Activated naive CD4-positive, alpha-beta T cell treated with anti-CD3 and anti-CD28 coated beads for 36 hours (primary cell): ENCODE data around the gene TMC8. TPM values are rescaled to one million over a fixed set of nuclear protein-coding genes. Genes with fewer than 3 reads are reported as not detected.
A peak's percentile ranks its signal among the peaks of the same experiment; 100 is the strongest.
"Not testable (repeated sequence)": the region's sequence is repeated elsewhere in the genome, so short reads cannot be mapped to it uniquely, and the experiment has no call there.

Source experiments
- CTCF ChIA-PET: fragments of 350-600 bp; sonication (Branson Sonifier 250); formaldehyde crosslinking; loops from one replicate; lab custom pipeline; 2021; ENCODE audit warnings: antibody characterized with exemption; lab: Charles Lee
- DNase-seq: peaks from one replicate; pipeline ENCODE4 v3.0.0-alpha.2; 2020
- H3K27ac Mint-ChIP-seq: one replicate; pipeline ENCODE4 v1.8.0; 2021; ENCODE audit warnings: mild to moderate bottlenecking, mixed read lengths
- H3K27me3 Mint-ChIP-seq: one replicate; pipeline ENCODE4 v1.8.0; 2021; ENCODE audit warnings: low read depth, mixed read lengths
- H3K36me3 Mint-ChIP-seq: one replicate; pipeline ENCODE4 v1.8.0; 2021; ENCODE audit warnings: low read depth, mixed read lengths
- H3K4me1 Mint-ChIP-seq: one replicate; pipeline ENCODE4 v1.8.0; 2021; ENCODE audit warnings: low read depth, mixed read lengths
- H3K4me3 Mint-ChIP-seq: one replicate; pipeline ENCODE4 v1.8.0; 2021; ENCODE audit warnings: mild to moderate bottlenecking, moderate library complexity, mixed read lengths
- H3K9me3 Mint-ChIP-seq: one replicate; pipeline ENCODE4 v1.8.0; 2021; ENCODE audit warnings: mixed read lengths
- intact Hi-C: fragments of 100-400 bp; cut with micrococcal nuclease; formaldehyde crosslinking; loops from one replicate; pipeline ENCODE4 v1.15.1; 2023
- total RNA-seq, 2 experiments: library from RNA; stranded (reverse); gene quantifications; one replicate each; pipeline ENCODE4 v1.2.3, GENCODE V29; 2021

TMC8 gene
- total RNA-seq, 2 experiments from 2014 or later = 105 to 110 TPM

GRCh38 chr17:78154903-78155811, 24.6 kb downstream of the TMC8 start:
- Mint-ChIP-seq H3K27me3 (no peaks in the 10 kb centered on the region), H3K27ac (no peak overlapping the region), H3K4me1 (peaks cover 8% of the 10 kb centered on the region), H3K9me3 (no peaks in the 10 kb centered on the region), H3K4me3 (no peak overlapping the region), H3K36me3 (no peaks in the 10 kb centered on the region)
- no peak for DNase-seq
- intact Hi-C loops = no loop called here
- CTCF ChIA-PET = no interaction called here

GRCh38 chr17:78159575-78160158, 29.1 kb downstream of the TMC8 start:
- Mint-ChIP-seq H3K36me3 (no peaks in the 10 kb centered on the region), H3K4me3 (no peak overlapping the region), H3K27me3 (no peaks in the 10 kb centered on the region), H3K4me1 (peaks cover 8% of the 10 kb centered on the region), H3K27ac (peak overlapping the region; percentile 31), H3K9me3 (no peaks in the 10 kb centered on the region)
- CTCF ChIA-PET = no interaction called here
- intact Hi-C loops = no loop called here
- DNase-seq = no peak

- CTCF ChIA-PET = interaction anchor here (0.6 kb wide), 1 partner anchor 28 kb away, joined by 3 read pairs; no protein-coding TSS in a partner anchor
- Mint-ChIP-seq H3K9me3 (no peaks in the 10 kb centered on the region), H3K4me3 (no peak overlapping the region), H3K4me1 (peaks cover 8% of the 10 kb centered on the region), H3K27ac (no peak overlapping the region), H3K27me3 (no peaks in the 10 kb centered on the region), H3K36me3 (no peaks in the 10 kb centered on the region)
- intact Hi-C loops = no loop called here
- no peak for DNase-seq
Observed at GRCh38 chr17:78163881-78164747, 33.5 kb downstream of the TMC8 start.

- CTCF ChIA-PET = interaction anchor here (0.6 kb wide), 1 partner anchor 29 kb away, joined by 3 read pairs; no protein-coding TSS in a partner anchor
- no peak for DNase-seq
- Mint-ChIP-seq H3K4me1 (peaks cover 7% of the 10 kb centered on the region), H3K4me3 (no peak overlapping the region), H3K27ac (peak overlapping the region; percentile 41), H3K9me3 (no peaks in the 10 kb centered on the region), H3K36me3 (no peaks in the 10 kb centered on the region), H3K27me3 (no peaks in the 10 kb centered on the region)
- intact Hi-C loops = no loop called here
Observed at GRCh38 chr17:78164748-78165607, 34.4 kb downstream of the TMC8 start.

- H3K36me3 Mint-ChIP-seq = peaks cover 3% of the 10 kb centered on the region
Observed at GRCh38 chr17:78166416-78166815, 35.8 kb downstream of the TMC8 start.

GRCh38 chr17:78168242-78168902, 37.8 kb downstream of the TMC8 start, which contains the start of gene SYNGR2:
TSS of gene SYNGR2 (plus strand) at chr17:78168581. CDS start at chr17:78168617, 36 bp downstream.
- Mint-ChIP-seq H3K27ac (peak within 1 kb of the TSS; percentile 85), H3K4me1 (peaks cover 37% of the 10 kb centered on the region), H3K36me3 (peaks cover 16% of the 10 kb centered on the region), H3K4me3 (peak within 1 kb of the TSS; percentile 75), H3K9me3 (no peaks in the 10 kb centered on the region), H3K27me3 (no peaks in the 10 kb centered on the region)
- CTCF ChIA-PET = interaction anchor here (0.7 kb wide), 1 partner anchor 104 kb away, joined by 3 read pairs; no protein-coding TSS in a partner anchor
- intact Hi-C loops = loop anchor here (1.0 to 2.0 kb wide), 3 partner anchors 19 to 38 kb away; partner anchors contain the start of genes AFMID, TK1 and TMC8
- DNase-seq = peak; percentile 87

More at GRCh38 chr17:78166416-78166815, 35.8 kb downstream of the TMC8 start:
- no peak for DNase-seq
- Mint-ChIP-seq H3K4me1 (peaks cover 17% of the 10 kb centered on the region), H3K9me3 (no peaks in the 10 kb centered on the region), H3K4me3 (no peak overlapping the region), H3K27me3 (no peaks in the 10 kb centered on the region), H3K27ac (no peak overlapping the region)
- intact Hi-C loops = no loop called here
- CTCF ChIA-PET = interaction anchor here (1.0 kb wide), 1 partner anchor 10 kb away, joined by 4 read pairs; no protein-coding TSS in a partner anchor

- peak overlapping the region; percentile 85 for H3K27ac Mint-ChIP-seq
- intact Hi-C loops = loop anchor here (1.0 to 2.0 kb wide), 3 partner anchors 18 to 39 kb away; partner anchors contain the start of genes AFMID, TK1 and TMC8
- H3K9me3 Mint-ChIP-seq = no peaks in the 10 kb centered on the region
Observed at GRCh38 chr17:78168903-78169793, 38.6 kb downstream of the TMC8 start.

GRCh38 chr17:78170692-78171590, 40.4 kb downstream of the TMC8 start:
- Mint-ChIP-seq H3K27me3 (no peaks in the 10 kb centered on the region), H3K4me1 (peaks cover 50% of the 10 kb centered on the region), H3K9me3 (no peaks in the 10 kb centered on the region), H3K36me3 (peaks cover 35% of the 10 kb centered on the region), H3K27ac (peak overlapping the region; percentile 68), H3K4me3 (peak overlapping the region; percentile 46)
- DNase-seq = no peak
- intact Hi-C loops = no loop called here
- CTCF ChIA-PET = interaction anchor here (0.6 kb wide), 1 partner anchor 99 kb away, joined by 3 read pairs; no protein-coding TSS in a partner anchor

More at GRCh38 chr17:78168903-78169793, 38.6 kb downstream of the TMC8 start:
- peak; percentile 85 for DNase-seq
- peaks cover 23% of the 10 kb centered on the region for H3K36me3 Mint-ChIP-seq
- peak overlapping the region; percentile 75 for H3K4me3 Mint-ChIP-seq
- no peaks in the 10 kb centered on the region for H3K27me3 Mint-ChIP-seq
- H3K4me1 Mint-ChIP-seq = peaks cover 45% of the 10 kb centered on the region
- CTCF ChIA-PET = interaction anchor here (0.7 to 1.5 kb wide), 6 partner anchors 12 to 104 kb away, joined by 3 to 5 read pairs (median 4); partner anchors contain the start of gene TK1

GRCh38 chr17:78171591-78172248, 41.1 kb downstream of the TMC8 start:
- intact Hi-C loops = not testable (repeated sequence)
- CTCF ChIA-PET = interaction anchor here (0.6 kb wide), 1 partner anchor 44 kb away, joined by 3 read pairs; no protein-coding TSS in a partner anchor

More at GRCh38 chr17:78171591-78172248, 41.1 kb downstream of the TMC8 start:
- not testable (repeated sequence) for DNase-seq, H3K9me3 Mint-ChIP-seq, H3K27me3 Mint-ChIP-seq
- Mint-ChIP-seq H3K27ac (peak overlapping the region; percentile 93), H3K4me3 (peak overlapping the region; percentile 18), H3K4me1 (peaks cover 54% of the 10 kb centered on the region), H3K36me3 (peaks cover 38% of the 10 kb centered on the region)
